Measurements from ENCODE around the gene OPRL1.

Gene OPRL1

DNA sequence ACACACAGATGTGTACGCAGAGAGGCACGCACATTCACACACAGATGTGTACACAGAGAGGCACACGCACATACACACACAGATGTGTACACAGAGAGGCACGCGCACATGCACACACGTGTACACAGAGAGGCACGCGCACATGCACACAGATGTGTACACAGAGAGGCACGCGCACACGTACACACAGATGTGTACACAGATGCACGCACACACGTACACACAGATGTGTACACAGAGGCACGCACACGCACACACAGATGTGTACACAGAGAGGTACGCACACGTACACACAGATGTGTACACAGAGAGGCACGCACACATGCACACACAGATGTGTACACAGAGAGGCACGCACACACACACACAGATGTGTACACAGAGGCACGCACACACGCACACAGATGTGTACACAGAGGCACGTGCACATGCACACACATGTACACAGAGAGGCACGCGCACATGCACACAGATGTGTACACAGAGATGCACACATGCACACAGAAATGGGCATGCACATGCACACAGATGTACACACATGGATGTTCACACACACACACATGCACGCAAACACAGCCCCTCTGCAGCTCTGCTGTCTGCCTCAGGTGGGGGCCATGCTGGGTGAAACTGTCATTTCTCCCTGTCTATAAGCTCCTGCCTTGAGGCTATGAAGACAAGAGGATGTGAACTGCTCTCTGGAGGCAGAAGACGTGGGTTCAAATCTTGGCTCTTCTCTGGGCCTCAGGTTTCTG is 70.1 kb downstream of the OPRL1 start:
- DNase-seq (ENCODE audit: extremely low spot score, insufficient read length, low read depth) (no peak), FAIRE-seq (no peak)

Data from GM18507 (cell line).